ENCODE data around the gene TPRX2.
"Not testable (repeated sequence)": the region's sequence is repeated elsewhere in the genome, so short reads cannot be mapped to it uniquely, and the experiment has no call there.

TPRX2 gene

GRCh38 chr19:47858646-47859285, at the start of gene TPRX2:
TSS of gene TPRX2 (plus strand) at chr19:47859235. CDS start at chr19:47859247, 12 bp downstream.
- H3K27me3 Mint-ChIP-seq (ENCODE audit: low read depth); H3K9me3 Mint-ChIP-seq; H3K36me3 Mint-ChIP-seq (ENCODE audit: low read depth); H3K4me1 Mint-ChIP-seq (ENCODE audit: low read depth); H3K4me3 Mint-ChIP-seq; H3K27ac Mint-ChIP-seq; DNase-seq (ENCODE audit: low spot score): not testable (repeated sequence)

GRCh38 chr19:47813304-47813994, 45.6 kb upstream of the TPRX2 start:
- no peaks in the 10 kb centered on the region for H3K36me3 Mint-ChIP-seq (ENCODE audit: low read depth)
- no peaks in the 10 kb centered on the region for H3K4me1 Mint-ChIP-seq (ENCODE audit: low read depth)
- H3K27ac Mint-ChIP-seq = no peak overlapping the region
- DNase-seq (ENCODE audit: low spot score) = peak; percentile 52
- no peaks in the 10 kb centered on the region for H3K27me3 Mint-ChIP-seq (ENCODE audit: low read depth)
- no peaks in the 10 kb centered on the region for H3K9me3 Mint-ChIP-seq
- H3K4me3 Mint-ChIP-seq = no peak overlapping the region

GRCh38 chr19:47813995-47814328, 45.1 kb upstream of the TPRX2 start:
- H3K27me3 Mint-ChIP-seq (ENCODE audit: low read depth) = peaks cover 2% of the 10 kb centered on the region
- no peak overlapping the region for H3K27ac Mint-ChIP-seq
- no peak for DNase-seq (ENCODE audit: low spot score)
- H3K4me3 Mint-ChIP-seq = no peak overlapping the region
- no peaks in the 10 kb centered on the region for H3K36me3 Mint-ChIP-seq (ENCODE audit: low read depth)
- H3K4me1 Mint-ChIP-seq (ENCODE audit: low read depth) = no peaks in the 10 kb centered on the region
- no peaks in the 10 kb centered on the region for H3K9me3 Mint-ChIP-seq

- DNase-seq (ENCODE audit: low spot score); H3K27ac Mint-ChIP-seq; H3K9me3 Mint-ChIP-seq; H3K4me1 Mint-ChIP-seq (ENCODE audit: low read depth); H3K4me3 Mint-ChIP-seq; H3K36me3 Mint-ChIP-seq (ENCODE audit: low read depth): not testable (repeated sequence)
- peaks cover 19% of the 10 kb centered on the region for H3K27me3 Mint-ChIP-seq (ENCODE audit: low read depth)
Measured at GRCh38 chr19:47816270-47816669, 42.8 kb upstream of the TPRX2 start.

- peaks cover 19% of the 10 kb centered on the region for H3K27me3 Mint-ChIP-seq (ENCODE audit: low read depth)
- H3K4me3 Mint-ChIP-seq; H3K27ac Mint-ChIP-seq; H3K36me3 Mint-ChIP-seq (ENCODE audit: low read depth); H3K9me3 Mint-ChIP-seq; H3K4me1 Mint-ChIP-seq (ENCODE audit: low read depth); DNase-seq (ENCODE audit: low spot score): not testable (repeated sequence)
Measured at GRCh38 chr19:47818221-47818620, 40.8 kb upstream of the TPRX2 start.

- peak overlapping the region; percentile 9 for H3K4me3 Mint-ChIP-seq
- no peak for DNase-seq (ENCODE audit: low spot score)
- no peak overlapping the region for H3K27ac Mint-ChIP-seq
- no peaks in the 10 kb centered on the region for H3K36me3 Mint-ChIP-seq (ENCODE audit: low read depth)
- peaks cover 19% of the 10 kb centered on the region for H3K27me3 Mint-ChIP-seq (ENCODE audit: low read depth)
- no peaks in the 10 kb centered on the region for H3K9me3 Mint-ChIP-seq
- peaks cover 3% of the 10 kb centered on the region for H3K4me1 Mint-ChIP-seq (ENCODE audit: low read depth)
Measured at GRCh38 chr19:47819858-47820257, 39.2 kb upstream of the TPRX2 start.

- peaks cover 19% of the 10 kb centered on the region for H3K27me3 Mint-ChIP-seq (ENCODE audit: low read depth)
- peaks cover 3% of the 10 kb centered on the region for H3K4me1 Mint-ChIP-seq (ENCODE audit: low read depth)
- no peaks in the 10 kb centered on the region for H3K9me3 Mint-ChIP-seq
- no peaks in the 10 kb centered on the region for H3K36me3 Mint-ChIP-seq (ENCODE audit: low read depth)
- H3K27ac Mint-ChIP-seq = no peak overlapping the region
- DNase-seq (ENCODE audit: low spot score) = no peak
- no peak overlapping the region for H3K4me3 Mint-ChIP-seq
Measured at GRCh38 chr19:47820410-47820809, 38.6 kb upstream of the TPRX2 start.

GRCh38 chr19:47821460-47822020, 37.5 kb upstream of the TPRX2 start, which contains the start of gene CRX:
TSS of gene CRX (plus strand) at chr19:47821937. CDS start at chr19:47834444, 12,507 bp downstream.
- peaks cover 19% of the 10 kb centered on the region for H3K27me3 Mint-ChIP-seq (ENCODE audit: low read depth)
- H3K9me3 Mint-ChIP-seq = no peaks in the 10 kb centered on the region
- H3K36me3 Mint-ChIP-seq (ENCODE audit: low read depth) = no peaks in the 10 kb centered on the region
- DNase-seq (ENCODE audit: low spot score) = no peak
- no peak within 1 kb of the TSS for H3K4me3 Mint-ChIP-seq
- H3K4me1 Mint-ChIP-seq (ENCODE audit: low read depth) = peaks cover 3% of the 10 kb centered on the region
- no peak within 1 kb of the TSS for H3K27ac Mint-ChIP-seq

GRCh38 chr19:47824396-47824795, 34.6 kb upstream of the TPRX2 start:
- Mint-ChIP-seq H3K27me3 (ENCODE audit: low read depth) (peaks cover 13% of the 10 kb centered on the region), H3K36me3 (ENCODE audit: low read depth) (no peaks in the 10 kb centered on the region), H3K9me3 (no peaks in the 10 kb centered on the region), H3K4me3 (no peak overlapping the region), H3K27ac (no peak overlapping the region), H3K4me1 (ENCODE audit: low read depth) (peaks cover 3% of the 10 kb centered on the region)
- no peak for DNase-seq (ENCODE audit: low spot score)

- DNase-seq (ENCODE audit: low spot score) = no peak
- Mint-ChIP-seq H3K27ac (no peak overlapping the region), H3K9me3 (no peaks in the 10 kb centered on the region), H3K36me3 (ENCODE audit: low read depth) (no peaks in the 10 kb centered on the region), H3K27me3 (ENCODE audit: low read depth) (no peaks in the 10 kb centered on the region), H3K4me3 (no peak overlapping the region), H3K4me1 (ENCODE audit: low read depth) (no peaks in the 10 kb centered on the region)
Measured at GRCh38 chr19:47826800-47827199, 32.2 kb upstream of the TPRX2 start.

- Mint-ChIP-seq H3K4me3 (no peak overlapping the region), H3K9me3 (no peaks in the 10 kb centered on the region), H3K27ac (no peak overlapping the region)
Measured at GRCh38 chr19:47832723-47833122, 26.3 kb upstream of the TPRX2 start.

GRCh38 chr19:47836038-47836437, 23.0 kb upstream of the TPRX2 start:
- H3K4me1 Mint-ChIP-seq (ENCODE audit: low read depth) = no peaks in the 10 kb centered on the region
- H3K27me3 Mint-ChIP-seq (ENCODE audit: low read depth) = no peaks in the 10 kb centered on the region

More at GRCh38 chr19:47832723-47833122, 26.3 kb upstream of the TPRX2 start:
- no peak for DNase-seq (ENCODE audit: low spot score)
- no peaks in the 10 kb centered on the region for H3K4me1 Mint-ChIP-seq (ENCODE audit: low read depth)
- no peaks in the 10 kb centered on the region for H3K36me3 Mint-ChIP-seq (ENCODE audit: low read depth)
- H3K27me3 Mint-ChIP-seq (ENCODE audit: low read depth) = no peaks in the 10 kb centered on the region

GRCh38 chr19:47839411-47839810, 19.6 kb upstream of the TPRX2 start:
- no peaks in the 10 kb centered on the region for H3K4me1 Mint-ChIP-seq (ENCODE audit: low read depth)
- no peaks in the 10 kb centered on the region for H3K36me3 Mint-ChIP-seq (ENCODE audit: low read depth)

More at GRCh38 chr19:47836038-47836437, 23.0 kb upstream of the TPRX2 start:
- Mint-ChIP-seq H3K27ac (no peak overlapping the region), H3K9me3 (no peaks in the 10 kb centered on the region), H3K36me3 (ENCODE audit: low read depth) (no peaks in the 10 kb centered on the region), H3K4me3 (no peak overlapping the region)
- no peak for DNase-seq (ENCODE audit: low spot score)

GRCh38 chr19:47839913-47840312, 19.1 kb upstream of the TPRX2 start:
- no peaks in the 10 kb centered on the region for H3K36me3 Mint-ChIP-seq (ENCODE audit: low read depth)

More at GRCh38 chr19:47839411-47839810, 19.6 kb upstream of the TPRX2 start:
- Mint-ChIP-seq H3K9me3 (no peaks in the 10 kb centered on the region), H3K27me3 (ENCODE audit: low read depth) (peaks cover 8% of the 10 kb centered on the region), H3K4me3 (no peak overlapping the region), H3K27ac (no peak overlapping the region)
- no peak for DNase-seq (ENCODE audit: low spot score)

More at GRCh38 chr19:47839913-47840312, 19.1 kb upstream of the TPRX2 start:
- Mint-ChIP-seq H3K4me1 (ENCODE audit: low read depth) (no peaks in the 10 kb centered on the region), H3K27me3 (ENCODE audit: low read depth) (peaks cover 8% of the 10 kb centered on the region), H3K4me3 (no peak overlapping the region), H3K27ac (no peak overlapping the region), H3K9me3 (no peaks in the 10 kb centered on the region)
- no peak for DNase-seq (ENCODE audit: low spot score)
